ENCODE results near the gene RBM5. TPM values are rescaled to one million over a fixed set of nuclear protein-coding genes. Genes with fewer than 3 reads are reported as not detected.

The RBM5 gene
- total RNA-seq, 4 donors from 2014 or later = 236 to 276 (median 256) TPM

DNA sequence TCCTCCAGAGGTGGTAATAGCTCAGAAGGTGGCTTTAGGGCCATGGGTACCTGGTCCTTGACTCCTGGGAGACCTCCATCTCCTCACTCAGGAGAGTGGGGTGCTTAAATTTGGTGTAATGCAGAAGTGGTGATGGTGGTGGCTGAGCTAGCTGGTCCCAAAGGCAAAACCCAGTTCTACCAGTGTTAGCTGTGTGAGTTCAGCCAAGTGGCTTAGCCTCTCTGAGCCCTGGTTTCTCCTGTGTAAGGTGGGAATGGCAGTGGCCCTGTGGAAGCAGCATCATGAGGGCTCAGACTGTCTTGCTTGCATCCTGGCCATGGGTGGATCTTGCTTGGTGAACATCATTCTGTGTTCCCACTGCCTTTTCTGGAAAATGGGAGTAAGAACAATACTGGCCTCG lies 75.8 kb downstream of the RBM5 start:
- TF ChIP-seq, protein P1, sequence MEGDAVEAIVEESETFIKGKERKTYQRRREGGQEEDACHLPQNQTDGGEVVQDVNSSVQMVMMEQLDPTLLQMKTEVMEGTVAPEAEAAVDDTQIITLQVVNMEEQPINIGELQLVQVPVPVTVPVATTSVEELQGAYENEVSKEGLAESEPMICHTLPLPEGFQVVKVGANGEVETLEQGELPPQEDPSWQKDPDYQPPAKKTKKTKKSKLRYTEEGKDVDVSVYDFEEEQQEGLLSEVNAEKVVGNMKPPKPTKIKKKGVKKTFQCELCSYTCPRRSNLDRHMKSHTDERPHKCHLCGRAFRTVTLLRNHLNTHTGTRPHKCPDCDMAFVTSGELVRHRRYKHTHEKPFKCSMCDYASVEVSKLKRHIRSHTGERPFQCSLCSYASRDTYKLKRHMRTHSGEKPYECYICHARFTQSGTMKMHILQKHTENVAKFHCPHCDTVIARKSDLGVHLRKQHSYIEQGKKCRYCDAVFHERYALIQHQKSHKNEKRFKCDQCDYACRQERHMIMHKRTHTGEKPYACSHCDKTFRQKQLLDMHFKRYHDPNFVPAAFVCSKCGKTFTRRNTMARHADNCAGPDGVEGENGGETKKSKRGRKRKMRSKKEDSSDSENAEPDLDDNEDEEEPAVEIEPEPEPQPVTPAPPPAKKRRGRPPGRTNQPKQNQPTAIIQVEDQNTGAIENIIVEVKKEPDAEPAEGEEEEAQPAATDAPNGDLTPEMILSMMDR (IDR thresholded peaks at IDR 0.05; ENCODE audit: low read depth) = no peak

DNA sequence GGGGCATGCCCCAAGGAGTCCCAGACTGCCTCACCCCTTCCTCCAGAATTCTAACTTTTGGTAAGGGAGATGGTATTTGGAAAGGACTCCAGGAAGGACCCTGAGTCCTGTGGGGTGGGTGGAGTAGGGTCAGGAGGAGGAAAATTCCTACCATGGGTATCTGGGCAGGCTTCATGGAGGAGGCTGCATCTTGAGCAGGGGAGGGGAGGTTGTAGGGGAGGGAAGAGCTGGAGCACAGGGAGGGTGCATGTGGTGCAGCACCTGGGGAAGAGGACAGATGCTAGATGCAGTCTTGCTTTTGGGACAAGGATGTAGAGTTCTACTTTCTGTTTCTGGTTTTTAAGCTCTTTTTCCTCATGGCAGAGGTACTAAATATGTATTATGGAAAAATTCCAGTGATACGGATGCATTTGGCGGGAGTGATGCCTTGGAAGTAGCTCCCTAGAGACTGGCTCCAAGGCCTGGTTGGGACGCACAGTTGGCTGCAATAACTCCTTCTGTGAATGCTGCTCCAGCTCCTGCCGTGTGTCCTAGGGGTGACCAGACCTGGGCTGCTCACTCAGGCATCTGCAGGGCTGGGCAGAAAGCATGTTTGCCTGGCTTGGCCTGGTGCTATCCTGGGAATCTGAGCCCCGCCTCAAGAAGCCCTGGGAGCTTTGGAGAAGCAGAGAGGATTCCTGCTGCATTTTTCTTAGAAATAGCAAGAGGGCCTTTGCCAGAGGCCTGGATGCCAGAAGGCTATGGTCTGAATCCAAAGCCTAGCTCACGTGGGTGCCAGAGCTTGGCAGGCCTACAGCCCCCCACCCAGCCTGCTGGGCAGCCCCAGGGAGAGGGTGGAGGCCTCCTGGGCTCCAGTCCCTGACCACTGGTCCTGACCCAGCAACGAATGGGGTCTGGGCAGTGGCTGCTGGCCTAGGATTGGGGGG lies 76.5 kb downstream of the RBM5 start:
- TF ChIP-seq, protein P1 (IDR thresholded peaks at IDR 0.05; ENCODE audit: low read depth) = no peak

DNA sequence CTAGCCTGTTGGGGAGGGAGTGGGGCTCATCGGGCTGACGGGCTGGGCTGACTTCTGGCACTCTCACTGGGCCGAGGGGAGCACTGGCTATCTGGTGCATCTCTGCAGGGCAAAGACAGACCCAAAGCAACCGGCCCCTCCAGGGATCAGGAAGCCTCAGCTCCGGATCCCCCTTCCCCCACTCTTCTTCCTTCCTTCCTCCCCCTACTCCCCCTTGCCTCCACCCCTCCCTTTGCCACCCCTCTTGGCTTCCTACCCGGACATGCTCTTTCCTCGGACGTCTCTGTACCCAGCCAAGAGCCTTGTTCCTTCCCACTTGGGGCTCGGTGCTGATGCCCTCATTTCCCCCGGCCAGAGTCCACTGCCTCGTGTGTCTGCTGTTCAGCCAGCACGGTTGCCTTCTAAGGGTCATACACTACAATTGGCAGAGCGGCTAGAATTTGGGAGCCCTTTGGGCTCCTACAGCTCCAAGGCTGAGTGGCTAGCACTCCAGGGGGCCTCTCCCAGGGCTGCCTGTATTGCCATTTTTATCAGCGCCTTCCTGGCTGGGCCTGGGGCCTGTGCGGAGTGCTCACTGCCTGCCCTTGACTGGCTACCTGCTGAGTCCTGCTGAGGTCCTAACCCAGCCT lies 77.3 kb downstream of the RBM5 start:
- TF ChIP-seq, protein P1 (IDR thresholded peaks at IDR 0.05; ENCODE audit: low read depth) = no peak

DNA sequence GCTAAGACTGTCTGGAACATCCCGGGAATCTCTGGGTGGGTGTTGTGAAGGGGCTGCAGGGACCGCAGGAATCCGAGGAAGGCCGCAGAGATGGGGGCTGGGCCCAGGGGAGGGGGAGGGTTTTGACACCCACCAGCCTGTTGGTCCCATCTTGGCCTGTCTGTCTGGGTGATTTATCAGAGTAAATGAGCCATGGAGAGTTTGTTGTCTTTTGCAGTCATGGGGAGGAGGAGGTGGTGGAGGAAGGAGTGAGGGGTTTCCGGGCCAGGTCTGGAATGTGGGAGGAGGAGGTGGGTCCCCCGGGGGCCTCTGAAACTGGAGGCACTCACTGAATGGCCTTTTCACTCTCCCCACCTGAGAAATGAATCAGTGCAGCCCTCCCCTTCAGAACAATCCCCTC lies 77.9 kb downstream of the RBM5 start:
- TF ChIP-seq, protein P1 (IDR thresholded peaks at IDR 0.05; ENCODE audit: low read depth) = no peak

DNA sequence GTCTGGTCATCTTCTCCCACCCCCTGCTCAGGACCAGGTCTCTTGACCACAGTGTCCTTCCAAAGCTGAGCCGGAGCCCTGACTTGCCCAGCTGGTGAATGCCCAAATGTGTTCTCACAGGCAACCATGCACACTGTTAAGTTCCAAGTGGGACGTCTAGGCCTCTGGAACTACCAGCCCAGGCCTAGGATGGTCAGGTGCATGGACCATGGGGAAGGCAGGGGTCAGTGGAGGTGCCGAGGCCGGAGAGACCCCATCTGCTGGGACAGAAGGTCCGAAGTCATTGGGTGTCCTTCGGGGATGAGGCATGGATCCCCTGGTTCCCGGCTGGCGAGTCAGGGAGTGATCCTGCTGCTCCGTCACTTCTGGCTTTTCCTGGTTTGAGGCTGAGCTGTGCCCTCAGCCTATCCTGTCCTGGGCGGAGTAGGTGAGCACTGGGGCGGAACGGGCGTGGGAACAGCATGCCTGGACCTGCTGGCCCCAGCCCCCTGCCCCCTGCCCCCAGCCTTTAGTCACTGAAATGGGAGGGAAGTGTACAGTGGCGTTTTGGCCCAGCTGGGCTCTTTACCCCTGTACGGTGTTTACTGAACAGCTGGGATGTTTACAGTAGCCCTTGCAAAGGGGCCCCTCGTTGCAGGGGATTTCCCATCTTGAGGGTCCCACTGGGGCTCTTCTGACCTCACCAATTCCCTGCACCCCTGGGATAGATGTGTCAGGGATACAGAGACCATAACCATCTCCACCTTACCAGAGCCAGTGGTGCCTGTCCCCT lies 78.5 kb downstream of the RBM5 start:
- TF ChIP-seq, protein P1 (IDR thresholded peaks at IDR 0.05; ENCODE audit: low read depth) = no peak

DNA sequence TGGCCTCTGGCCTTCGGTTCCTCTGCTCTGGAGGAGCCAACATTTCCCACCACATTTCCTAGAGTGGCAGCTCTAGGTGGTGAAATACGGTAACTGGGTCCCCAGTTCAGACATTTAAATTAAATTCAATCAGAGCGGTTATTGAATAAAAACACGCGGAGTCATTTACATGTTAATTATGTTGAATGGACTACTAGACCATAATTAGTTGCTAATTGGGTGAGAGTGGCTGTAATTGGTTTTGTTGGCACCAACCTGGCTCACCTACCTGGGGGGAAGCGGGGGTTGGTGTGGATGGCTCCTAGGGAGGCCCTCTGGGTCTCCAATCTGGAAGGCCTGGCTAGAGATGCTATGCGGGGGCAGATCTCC lies 79.1 kb downstream of the RBM5 start:
- TF ChIP-seq, protein P1 (IDR thresholded peaks at IDR 0.05; ENCODE audit: low read depth) = no peak

DNA sequence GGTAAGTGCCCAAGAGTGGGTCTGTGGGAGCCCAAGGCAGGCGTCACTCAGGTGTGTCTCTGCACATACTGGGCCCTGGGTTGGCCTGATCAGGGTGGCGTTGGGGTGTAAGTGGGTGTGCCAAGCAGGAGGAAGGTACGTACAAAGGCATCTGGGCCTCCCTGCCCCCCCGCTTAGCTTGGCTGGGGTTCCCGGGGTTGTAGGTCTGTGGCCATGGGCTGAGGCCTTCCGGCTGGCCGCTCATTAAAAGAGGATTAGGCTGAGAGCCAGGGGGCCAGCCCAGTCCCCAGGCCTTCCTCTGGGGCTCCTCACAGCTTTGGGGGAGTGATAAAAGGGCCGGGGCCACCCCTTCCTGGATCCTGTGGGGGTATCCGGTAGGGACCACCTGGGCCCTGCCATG lies 79.7 kb downstream of the RBM5 start:
- TF ChIP-seq, protein P1 (IDR thresholded peaks at IDR 0.05; ENCODE audit: low read depth) = no peak
